ENCODE data around the gene S100A9. TPM values are rescaled to one million over a fixed set of nuclear protein-coding genes. Genes with fewer than 3 reads are reported as not detected.

S100A9 gene
- total and polyA plus RNA-seq, 2 experiments from 2014 or later: not detected

GRCh38 chr1:153395776-153396175 lies 38.1 kb downstream of the S100A9 start:
- no peak overlapping the region for H3K27ac ChIP-seq (ENCODE audit: low read depth)
- no peaks in the 10 kb centered on the region for H4K20me1 ChIP-seq (replicated peaks; ENCODE audit: insufficient read depth)
- no peak overlapping the region for H3K4me2 ChIP-seq
- Mint-ChIP-seq H3K4me3 (no peak overlapping the region), H3K36me3 (ENCODE audit: low read depth) (no peaks in the 10 kb centered on the region), H3K27ac (no peak overlapping the region), H3K4me1 (peaks cover 2% of the 10 kb centered on the region; the same call in 1 of the 3 replicates), H3K9me3 (no peaks in the 10 kb centered on the region), H3K27me3 (ENCODE audit: insufficient read depth, low read depth, poor library complexity) (peaks cover 5% of the 10 kb centered on the region)
- no peak for DNase-seq (ENCODE audit: low spot score)
- no peaks in the 10 kb centered on the region for H3F3A ChIP-seq (replicated peaks; ENCODE audit: low read depth)
- H3K9me2 ChIP-seq (ENCODE audit: insufficient read depth): no peaks in the 10 kb centered on the region
- no peaks in the 10 kb centered on the region for H3K36me3 ChIP-seq (ENCODE audit: insufficient read depth)
- H3K4me3 ChIP-seq: no peak overlapping the region
- H3K79me2 ChIP-seq (replicated peaks; ENCODE audit: insufficient read depth): no peaks in the 10 kb centered on the region
- no peak for TF ChIP-seq POLR2AphosphoS5 (IDR thresholded peaks at IDR 0.05; ENCODE audit: low read depth)
- TF ChIP-seq CREB1 (CRISPR knock-in tag; IDR thresholded peaks at IDR 0.05; ENCODE audit: low read depth): no peak
- TF ChIP-seq, protein P1, sequence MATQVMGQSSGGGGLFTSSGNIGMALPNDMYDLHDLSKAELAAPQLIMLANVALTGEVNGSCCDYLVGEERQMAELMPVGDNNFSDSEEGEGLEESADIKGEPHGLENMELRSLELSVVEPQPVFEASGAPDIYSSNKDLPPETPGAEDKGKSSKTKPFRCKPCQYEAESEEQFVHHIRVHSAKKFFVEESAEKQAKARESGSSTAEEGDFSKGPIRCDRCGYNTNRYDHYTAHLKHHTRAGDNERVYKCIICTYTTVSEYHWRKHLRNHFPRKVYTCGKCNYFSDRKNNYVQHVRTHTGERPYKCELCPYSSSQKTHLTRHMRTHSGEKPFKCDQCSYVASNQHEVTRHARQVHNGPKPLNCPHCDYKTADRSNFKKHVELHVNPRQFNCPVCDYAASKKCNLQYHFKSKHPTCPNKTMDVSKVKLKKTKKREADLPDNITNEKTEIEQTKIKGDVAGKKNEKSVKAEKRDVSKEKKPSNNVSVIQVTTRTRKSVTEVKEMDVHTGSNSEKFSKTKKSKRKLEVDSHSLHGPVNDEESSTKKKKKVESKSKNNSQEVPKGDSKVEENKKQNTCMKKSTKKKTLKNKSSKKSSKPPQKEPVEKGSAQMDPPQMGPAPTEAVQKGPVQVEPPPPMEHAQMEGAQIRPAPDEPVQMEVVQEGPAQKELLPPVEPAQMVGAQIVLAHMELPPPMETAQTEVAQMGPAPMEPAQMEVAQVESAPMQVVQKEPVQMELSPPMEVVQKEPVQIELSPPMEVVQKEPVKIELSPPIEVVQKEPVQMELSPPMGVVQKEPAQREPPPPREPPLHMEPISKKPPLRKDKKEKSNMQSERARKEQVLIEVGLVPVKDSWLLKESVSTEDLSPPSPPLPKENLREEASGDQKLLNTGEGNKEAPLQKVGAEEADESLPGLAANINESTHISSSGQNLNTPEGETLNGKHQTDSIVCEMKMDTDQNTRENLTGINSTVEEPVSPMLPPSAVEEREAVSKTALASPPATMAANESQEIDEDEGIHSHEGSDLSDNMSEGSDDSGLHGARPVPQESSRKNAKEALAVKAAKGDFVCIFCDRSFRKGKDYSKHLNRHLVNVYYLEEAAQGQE (IDR thresholded peaks at IDR 0.05; ENCODE audit: unreplicated experiment): no peak
- no peak for TF ChIP-seq ZNF114 (CRISPR knock-in tag; IDR thresholded peaks at IDR 0.05)
- TF ChIP-seq EZH2 (IDR thresholded peaks at IDR 0.05; ENCODE audit: low read depth, unreplicated experiment): no peak
- no peaks in the 10 kb centered on the region for H3K27me3 ChIP-seq (ENCODE audit: insufficient read depth)
- no peak for ATAC-seq
- no peak overlapping the region for H2AFZ ChIP-seq
- H3K4me1 ChIP-seq (ENCODE audit: insufficient read depth): no peaks in the 10 kb centered on the region

- no peaks in the 10 kb centered on the region for H3K9me2 ChIP-seq (ENCODE audit: insufficient read depth)
- no peak overlapping the region for H3K4me2 ChIP-seq
- Mint-ChIP-seq H3K4me3 (no peak overlapping the region), H3K36me3 (ENCODE audit: low read depth) (no peaks in the 10 kb centered on the region), H3K27me3 (ENCODE audit: insufficient read depth, low read depth, poor library complexity) (peaks cover 5% of the 10 kb centered on the region), H3K4me1 (peaks cover 2% of the 10 kb centered on the region; the same call in 1 of the 3 replicates), H3K9me3 (no peaks in the 10 kb centered on the region), H3K27ac (no peak overlapping the region)
- no peak overlapping the region for H2AFZ ChIP-seq
- ATAC-seq: no peak
- DNase-seq (ENCODE audit: low spot score): no peak
- H3K27me3 ChIP-seq (ENCODE audit: insufficient read depth): no peaks in the 10 kb centered on the region
- H3K4me3 ChIP-seq: no peak overlapping the region
- no peaks in the 10 kb centered on the region for H4K20me1 ChIP-seq (replicated peaks; ENCODE audit: insufficient read depth)
- H3K36me3 ChIP-seq (ENCODE audit: insufficient read depth): no peaks in the 10 kb centered on the region
- H3K27ac ChIP-seq (ENCODE audit: low read depth): no peak overlapping the region
- H3F3A ChIP-seq (replicated peaks; ENCODE audit: low read depth): no peaks in the 10 kb centered on the region
- no peaks in the 10 kb centered on the region for H3K79me2 ChIP-seq (replicated peaks; ENCODE audit: insufficient read depth)
- no peaks in the 10 kb centered on the region for H3K4me1 ChIP-seq (ENCODE audit: insufficient read depth)
- TF ChIP-seq JUNB (IDR thresholded peaks at IDR 0.05; ENCODE audit: unreplicated experiment) (no peak), ZNF331 (CRISPR knock-in tag; IDR thresholded peaks at IDR 0.05; ENCODE audit: low read depth) (no peak), STAT1 (IDR thresholded peaks at IDR 0.05; ENCODE audit: unreplicated experiment) (no peak), NANOG (IDR thresholded peaks at IDR 0.05; ENCODE audit: borderline replicate concordance) (no peak), CREB1 (CRISPR knock-in tag; IDR thresholded peaks at IDR 0.05; ENCODE audit: low read depth) (no peak), POLR2AphosphoS5 (IDR thresholded peaks at IDR 0.05; ENCODE audit: low read depth) (no peak), EZH2phosphoT487 (IDR thresholded peaks at IDR 0.05; ENCODE audit: unreplicated experiment) (no peak), ZNF114 (CRISPR knock-in tag; IDR thresholded peaks at IDR 0.05) (no peak), ETS1 (IDR thresholded peaks at IDR 0.05) (no peak), EZH2 (IDR thresholded peaks at IDR 0.05; ENCODE audit: low read depth, unreplicated experiment) (no peak)
- TF ChIP-seq, protein P2, sequence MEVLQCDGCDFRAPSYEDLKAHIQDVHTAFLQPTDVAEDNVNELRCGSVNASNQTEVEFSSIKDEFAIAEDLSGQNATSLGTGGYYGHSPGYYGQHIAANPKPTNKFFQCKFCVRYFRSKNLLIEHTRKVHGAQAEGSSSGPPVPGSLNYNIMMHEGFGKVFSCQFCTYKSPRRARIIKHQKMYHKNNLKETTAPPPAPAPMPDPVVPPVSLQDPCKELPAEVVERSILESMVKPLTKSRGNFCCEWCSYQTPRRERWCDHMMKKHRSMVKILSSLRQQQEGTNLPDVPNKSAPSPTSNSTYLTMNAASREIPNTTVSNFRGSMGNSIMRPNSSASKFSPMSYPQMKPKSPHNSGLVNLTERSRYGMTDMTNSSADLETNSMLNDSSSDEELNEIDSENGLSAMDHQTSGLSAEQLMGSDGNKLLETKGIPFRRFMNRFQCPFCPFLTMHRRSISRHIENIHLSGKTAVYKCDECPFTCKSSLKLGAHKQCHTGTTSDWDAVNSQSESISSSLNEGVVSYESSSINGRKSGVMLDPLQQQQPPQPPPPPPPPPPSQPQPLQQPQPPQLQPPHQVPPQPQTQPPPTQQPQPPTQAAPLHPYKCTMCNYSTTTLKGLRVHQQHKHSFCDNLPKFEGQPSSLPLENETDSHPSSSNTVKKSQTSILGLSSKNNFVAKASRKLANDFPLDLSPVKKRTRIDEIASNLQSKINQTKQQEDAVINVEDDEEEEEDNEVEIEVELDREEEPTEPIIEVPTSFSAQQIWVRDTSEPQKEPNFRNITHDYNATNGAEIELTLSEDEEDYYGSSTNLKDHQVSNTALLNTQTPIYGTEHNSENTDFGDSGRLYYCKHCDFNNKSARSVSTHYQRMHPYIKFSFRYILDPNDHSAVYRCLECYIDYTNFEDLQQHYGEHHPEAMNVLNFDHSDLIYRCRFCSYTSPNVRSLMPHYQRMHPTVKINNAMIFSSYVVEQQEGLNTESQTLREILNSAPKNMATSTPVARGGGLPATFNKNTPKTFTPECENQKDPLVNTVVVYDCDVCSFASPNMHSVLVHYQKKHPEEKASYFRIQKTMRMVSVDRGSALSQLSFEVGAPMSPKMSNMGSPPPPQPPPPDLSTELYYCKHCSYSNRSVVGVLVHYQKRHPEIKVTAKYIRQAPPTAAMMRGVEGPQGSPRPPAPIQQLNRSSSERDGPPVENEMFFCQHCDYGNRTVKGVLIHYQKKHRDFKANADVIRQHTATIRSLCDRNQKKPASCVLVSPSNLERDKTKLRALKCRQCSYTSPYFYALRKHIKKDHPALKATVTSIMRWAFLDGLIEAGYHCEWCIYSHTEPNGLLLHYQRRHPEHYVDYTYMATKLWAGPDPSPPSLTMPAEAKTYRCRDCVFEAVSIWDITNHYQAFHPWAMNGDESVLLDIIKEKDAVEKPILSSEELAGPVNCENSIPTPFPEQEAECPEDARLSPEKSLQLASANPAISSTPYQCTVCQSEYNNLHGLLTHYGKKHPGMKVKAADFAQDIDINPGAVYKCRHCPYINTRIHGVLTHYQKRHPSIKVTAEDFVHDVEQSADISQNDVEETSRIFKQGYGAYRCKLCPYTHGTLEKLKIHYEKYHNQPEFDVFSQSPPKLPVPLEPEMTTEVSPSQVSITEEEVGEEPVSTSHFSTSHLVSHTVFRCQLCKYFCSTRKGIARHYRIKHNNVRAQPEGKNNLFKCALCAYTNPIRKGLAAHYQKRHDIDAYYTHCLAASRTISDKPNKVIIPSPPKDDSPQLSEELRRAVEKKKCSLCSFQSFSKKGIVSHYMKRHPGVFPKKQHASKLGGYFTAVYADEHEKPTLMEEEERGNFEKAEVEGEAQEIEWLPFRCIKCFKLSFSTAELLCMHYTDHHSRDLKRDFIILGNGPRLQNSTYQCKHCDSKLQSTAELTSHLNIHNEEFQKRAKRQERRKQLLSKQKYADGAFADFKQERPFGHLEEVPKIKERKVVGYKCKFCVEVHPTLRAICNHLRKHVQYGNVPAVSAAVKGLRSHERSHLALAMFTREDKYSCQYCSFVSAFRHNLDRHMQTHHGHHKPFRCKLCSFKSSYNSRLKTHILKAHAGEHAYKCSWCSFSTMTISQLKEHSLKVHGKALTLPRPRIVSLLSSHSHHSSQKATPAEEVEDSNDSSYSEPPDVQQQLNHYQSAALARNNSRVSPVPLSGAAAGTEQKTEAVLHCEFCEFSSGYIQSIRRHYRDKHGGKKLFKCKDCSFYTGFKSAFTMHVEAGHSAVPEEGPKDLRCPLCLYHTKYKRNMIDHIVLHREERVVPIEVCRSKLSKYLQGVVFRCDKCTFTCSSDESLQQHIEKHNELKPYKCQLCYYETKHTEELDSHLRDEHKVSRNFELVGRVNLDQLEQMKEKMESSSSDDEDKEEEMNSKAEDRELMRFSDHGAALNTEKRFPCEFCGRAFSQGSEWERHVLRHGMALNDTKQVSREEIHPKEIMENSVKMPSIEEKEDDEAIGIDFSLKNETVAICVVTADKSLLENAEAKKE (CRISPR knock-in tag; IDR thresholded peaks at IDR 0.05): no peak
Observed at GRCh38 chr1:153396461-153396860, 38.8 kb downstream of the S100A9 start.
